OCI-LY1 (cell line): ENCODE results near the gene MBOAT1.

Experiments used
- H2AFZ ChIP-seq: fragments of 200-600 bp; sonication (generic), shearing (Covaris generic); 2 replicates; pipeline ENCODE4 v1.6.0; 2014; ENCODE audit warnings: antibody characterized with exemption, mild to moderate bottlenecking, low read length
- H3F3A ChIP-seq: fragments of 200-600 bp; sonication (generic), shearing (Covaris generic); 2 replicates; pipeline ENCODE4 v1.6.0; 2014; ENCODE audit warnings: mild to moderate bottlenecking, antibody characterized with exemption, low read length, moderate library complexity; ENCODE audit not compliant: insufficient read depth
- H3K27ac ChIP-seq: fragments of 200-600 bp; sonication (generic); 2 replicates; pipeline ENCODE4 v1.5.1; 2014; ENCODE audit warnings: low read length, mixed run types, mild to moderate bottlenecking, low read depth; ENCODE audit not compliant: poor library complexity, severe bottlenecking
- H3K27me3 ChIP-seq: fragments of 200-600 bp; sonication (generic); 2 replicates; pipeline ENCODE4 v1.6.0; 2014; ENCODE audit warnings: antibody characterized with exemption, mild to moderate bottlenecking, low read length, moderate library complexity; ENCODE audit not compliant: insufficient read depth
- H3K36me3 ChIP-seq: fragments of 200-600 bp; sonication (generic); 2 replicates; pipeline ENCODE4 v1.6.1; 2014; ENCODE audit warnings: mild to moderate bottlenecking, antibody characterized with exemption, low read length, moderate library complexity, mixed read lengths; ENCODE audit not compliant: insufficient read depth
- H3K4me1 ChIP-seq: fragments of 200-600 bp; sonication (generic); 2 replicates; pipeline ENCODE4 v1.5.1; 2014; ENCODE audit warnings: mild to moderate bottlenecking, low read length, moderate library complexity; ENCODE audit not compliant: insufficient read depth, severe bottlenecking
- H3K4me2 ChIP-seq: fragments of 200-600 bp; sonication (generic), shearing (Covaris generic); 2 replicates; pipeline ENCODE4 v1.6.1; 2014; ENCODE audit warnings: low read length
- H3K4me3 ChIP-seq: fragments of 200-600 bp; sonication (generic); 2 replicates; pipeline ENCODE4 v1.5.1; 2014; ENCODE audit warnings: low read length, low read depth, mild to moderate bottlenecking, mixed read lengths; ENCODE audit not compliant: poor library complexity, severe bottlenecking
- H3K79me2 ChIP-seq: fragments of 200-600 bp; shearing (Covaris generic); 2 replicates; pipeline ENCODE4 v1.6.1; 2016; ENCODE audit warnings: mixed run types, low read length, mixed read lengths; ENCODE audit not compliant: insufficient read depth
- H3K9ac ChIP-seq: fragments of 200-600 bp; sonication (generic), shearing (Covaris generic); 2 replicates; pipeline ENCODE4 v1.6.1; 2014; ENCODE audit warnings: mild to moderate bottlenecking, low read length, mixed read lengths
- H3K9me2 ChIP-seq: fragments of 200-600 bp; sonication (generic), shearing (Covaris generic); 2 replicates; pipeline ENCODE4 v1.6.1; 2014; ENCODE audit warnings: low read depth, mild to moderate bottlenecking, low read length, mixed read lengths
- H3K9me3 ChIP-seq: fragments of 200-600 bp; shearing (Covaris generic); 2 replicates; pipeline ENCODE4 v1.6.1; 2014; ENCODE audit warnings: low read length, mixed read lengths
- H4K20me1 ChIP-seq: fragments of 200-600 bp; sonication (generic), shearing (Covaris generic); 2 replicates; pipeline ENCODE4 v1.6.0; 2016; ENCODE audit warnings: mild to moderate bottlenecking, low read length; ENCODE audit not compliant: insufficient read depth
- EZH2 ChIP-seq: fragments of 200-600 bp; sonication (generic), shearing (Covaris generic); IDR thresholded peaks from 2 replicates; pipeline ENCODE4 v1.8.0; 2017; ENCODE audit warnings: borderline replicate concordance, mixed run types, mild to moderate bottlenecking, antibody characterized with exemption, low read length, moderate library complexity, mixed read lengths
- TF ChIP-seq, protein P1 (sequence below): fragments of 200-600 bp; sonication (generic), shearing (Covaris generic); IDR thresholded peaks from 2 replicates; pipeline ENCODE4 v1.5.1; 2017; ENCODE audit warnings: mild to moderate bottlenecking, antibody characterized with exemption, low read length, moderate library complexity, mixed read lengths

The MBOAT1 gene

DNA sequence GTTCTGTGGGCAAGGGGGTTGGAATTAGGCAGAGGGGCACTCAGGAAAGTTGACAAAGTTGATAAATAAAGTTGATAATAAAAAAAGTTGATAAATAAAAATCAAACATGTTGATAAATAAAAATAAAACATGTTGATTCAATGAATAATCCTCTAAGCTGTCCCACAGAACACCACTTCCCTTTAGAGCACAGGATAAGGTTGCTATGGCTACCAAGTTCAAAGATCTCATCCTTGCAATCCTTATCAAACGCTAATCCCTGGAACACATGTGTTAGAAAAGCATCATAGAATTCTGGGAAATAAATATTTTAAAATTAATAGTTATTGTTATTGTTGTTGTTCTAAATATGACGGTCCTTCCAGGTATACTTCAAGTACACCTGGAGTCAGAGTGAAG, 33.9 kb downstream of the MBOAT1 start:
- TF ChIP-seq, protein P1, sequence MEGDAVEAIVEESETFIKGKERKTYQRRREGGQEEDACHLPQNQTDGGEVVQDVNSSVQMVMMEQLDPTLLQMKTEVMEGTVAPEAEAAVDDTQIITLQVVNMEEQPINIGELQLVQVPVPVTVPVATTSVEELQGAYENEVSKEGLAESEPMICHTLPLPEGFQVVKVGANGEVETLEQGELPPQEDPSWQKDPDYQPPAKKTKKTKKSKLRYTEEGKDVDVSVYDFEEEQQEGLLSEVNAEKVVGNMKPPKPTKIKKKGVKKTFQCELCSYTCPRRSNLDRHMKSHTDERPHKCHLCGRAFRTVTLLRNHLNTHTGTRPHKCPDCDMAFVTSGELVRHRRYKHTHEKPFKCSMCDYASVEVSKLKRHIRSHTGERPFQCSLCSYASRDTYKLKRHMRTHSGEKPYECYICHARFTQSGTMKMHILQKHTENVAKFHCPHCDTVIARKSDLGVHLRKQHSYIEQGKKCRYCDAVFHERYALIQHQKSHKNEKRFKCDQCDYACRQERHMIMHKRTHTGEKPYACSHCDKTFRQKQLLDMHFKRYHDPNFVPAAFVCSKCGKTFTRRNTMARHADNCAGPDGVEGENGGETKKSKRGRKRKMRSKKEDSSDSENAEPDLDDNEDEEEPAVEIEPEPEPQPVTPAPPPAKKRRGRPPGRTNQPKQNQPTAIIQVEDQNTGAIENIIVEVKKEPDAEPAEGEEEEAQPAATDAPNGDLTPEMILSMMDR: no peak
- TF ChIP-seq EZH2: no peak
- Histone ChIP-seq H3K4me1 (no peaks in the 10 kb centered on the region), H3K9ac (no peak overlapping the region), H2AFZ (no peak overlapping the region), H3K27ac (no peak overlapping the region), H3K27me3 (no peaks in the 10 kb centered on the region), H3K9me3 (no peaks in the 10 kb centered on the region), H3K36me3 (no peaks in the 10 kb centered on the region), H3F3A (no peaks in the 10 kb centered on the region), H3K79me2 (no peaks in the 10 kb centered on the region), H3K4me2 (no peak overlapping the region), H3K9me2 (no peaks in the 10 kb centered on the region), H3K4me3 (no peak overlapping the region), H4K20me1 (no peaks in the 10 kb centered on the region)

DNA sequence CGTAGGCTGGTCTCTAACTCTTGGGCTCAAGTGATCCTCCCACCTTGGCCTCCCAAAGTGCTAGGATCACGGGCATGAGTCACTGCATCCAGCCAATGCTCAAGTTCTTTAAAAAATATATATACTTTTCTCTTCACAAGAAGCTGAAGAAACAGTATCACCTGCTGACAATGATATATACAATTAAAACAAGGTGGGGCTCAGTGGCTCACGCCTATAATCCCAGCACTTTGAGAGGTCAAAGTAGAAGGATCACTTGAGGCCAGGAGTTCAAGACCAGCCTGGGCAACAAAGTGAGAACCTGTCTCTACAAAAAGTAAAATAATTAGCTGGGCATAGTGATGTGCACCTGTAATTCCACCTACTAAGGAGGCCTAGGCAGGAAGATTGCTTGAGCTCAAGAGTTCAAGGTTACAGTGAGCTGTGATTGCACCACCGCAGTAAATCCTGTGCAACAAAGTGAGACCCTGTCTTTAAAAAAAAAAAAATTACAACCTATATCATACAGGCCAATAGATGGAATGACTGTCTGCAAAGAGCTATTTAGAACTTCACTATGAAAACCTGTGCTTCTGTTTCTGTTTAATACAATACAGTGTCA, 36.4 kb downstream of the MBOAT1 start:
- Histone ChIP-seq H3K79me2 (no peaks in the 10 kb centered on the region), H3K9me2 (no peaks in the 10 kb centered on the region), H3K27ac (no peak overlapping the region), H3F3A (no peaks in the 10 kb centered on the region), H3K9me3 (no peaks in the 10 kb centered on the region), H2AFZ (no peak overlapping the region), H3K4me2 (no peak overlapping the region), H3K4me3 (no peak overlapping the region), H3K36me3 (no peaks in the 10 kb centered on the region), H3K9ac (no peak overlapping the region), H4K20me1 (no peaks in the 10 kb centered on the region), H3K4me1 (no peaks in the 10 kb centered on the region), H3K27me3 (no peaks in the 10 kb centered on the region)
- TF ChIP-seq, protein P1: no peak

GRCh38 chr6:20173833-20174792, 38.2 kb downstream of the MBOAT1 start:
- Histone ChIP-seq H2AFZ (no peak overlapping the region), H3K9me3 (no peaks in the 10 kb centered on the region), H3K27ac (no peak overlapping the region), H3K36me3 (no peaks in the 10 kb centered on the region), H3K4me1 (no peaks in the 10 kb centered on the region), H3K27me3 (no peaks in the 10 kb centered on the region), H4K20me1 (no peaks in the 10 kb centered on the region), H3K9ac (no peak overlapping the region), H3K4me3 (no peak overlapping the region), H3K79me2 (no peaks in the 10 kb centered on the region), H3K4me2 (no peak overlapping the region), H3K9me2 (no peaks in the 10 kb centered on the region), H3F3A (no peaks in the 10 kb centered on the region)
- TF ChIP-seq EZH2: no peak
- TF ChIP-seq, protein P1: no peak
